DMS153 treated with DMSO at 0.1 percent for 48 hours (cell line): Measurements from ENCODE around the gene GCSAML.
"Not testable (repeated sequence)": the region's sequence is repeated elsewhere in the genome, so short reads cannot be mapped to it uniquely, and the experiment has no call there.

Experiments used
- DNase-seq: peaks from one replicate; lab custom pipeline; 2025; ENCODE audit not compliant: unreplicated experiment; lab: John Stamatoyannopoulos, UW

GCSAML gene

DNA sequence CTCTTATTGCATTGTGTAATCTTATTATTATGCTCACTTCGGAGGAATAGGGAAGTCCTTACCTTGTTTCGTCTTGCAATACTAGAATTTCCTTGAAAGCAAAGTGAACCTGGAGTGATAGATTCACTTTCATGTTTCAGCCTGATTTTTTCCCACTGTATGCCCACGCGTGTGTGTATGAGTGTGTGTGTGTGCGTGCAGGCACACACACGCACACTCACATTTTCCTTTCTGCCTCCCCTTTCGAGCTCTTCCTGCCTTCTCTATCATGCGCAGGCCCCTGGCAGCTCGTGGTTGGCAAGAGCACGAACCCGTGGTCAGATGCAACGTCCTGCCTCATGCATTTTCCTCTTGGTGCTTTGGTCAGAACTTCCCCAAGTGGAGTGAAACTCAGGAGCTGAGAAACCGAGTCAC lies at the start of gene GCSAML:
GCSAML (plus strand) TSS at position 366 of the 414 bp plus-strand sequence. CDS start 58 bp downstream, outside the sequence.
- no peak for DNase-seq

DNA sequence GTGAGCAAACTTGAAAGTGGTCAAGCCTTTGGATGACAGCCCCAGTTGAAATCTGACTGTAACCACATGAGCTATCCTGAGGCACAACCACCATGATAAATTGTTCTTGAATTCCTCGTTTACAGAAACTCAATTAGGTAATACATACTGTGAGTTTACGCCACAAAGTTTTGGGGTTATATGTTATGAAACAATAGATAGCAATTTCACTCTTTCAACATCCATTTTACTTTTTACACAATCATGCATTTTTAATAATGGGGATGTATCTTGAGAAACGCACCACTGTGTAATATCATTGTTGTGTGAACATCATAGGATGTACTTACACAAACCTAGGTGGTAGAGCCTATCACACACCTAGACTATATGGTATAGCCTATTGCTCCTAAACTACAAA lies 48.1 kb upstream of the GCSAML start:
- DNase-seq: no peak

- DNase-seq: no peak
Observed at GRCh38 chr1:247506831-247507230, 42.1 kb upstream of the GCSAML start.

DNA sequence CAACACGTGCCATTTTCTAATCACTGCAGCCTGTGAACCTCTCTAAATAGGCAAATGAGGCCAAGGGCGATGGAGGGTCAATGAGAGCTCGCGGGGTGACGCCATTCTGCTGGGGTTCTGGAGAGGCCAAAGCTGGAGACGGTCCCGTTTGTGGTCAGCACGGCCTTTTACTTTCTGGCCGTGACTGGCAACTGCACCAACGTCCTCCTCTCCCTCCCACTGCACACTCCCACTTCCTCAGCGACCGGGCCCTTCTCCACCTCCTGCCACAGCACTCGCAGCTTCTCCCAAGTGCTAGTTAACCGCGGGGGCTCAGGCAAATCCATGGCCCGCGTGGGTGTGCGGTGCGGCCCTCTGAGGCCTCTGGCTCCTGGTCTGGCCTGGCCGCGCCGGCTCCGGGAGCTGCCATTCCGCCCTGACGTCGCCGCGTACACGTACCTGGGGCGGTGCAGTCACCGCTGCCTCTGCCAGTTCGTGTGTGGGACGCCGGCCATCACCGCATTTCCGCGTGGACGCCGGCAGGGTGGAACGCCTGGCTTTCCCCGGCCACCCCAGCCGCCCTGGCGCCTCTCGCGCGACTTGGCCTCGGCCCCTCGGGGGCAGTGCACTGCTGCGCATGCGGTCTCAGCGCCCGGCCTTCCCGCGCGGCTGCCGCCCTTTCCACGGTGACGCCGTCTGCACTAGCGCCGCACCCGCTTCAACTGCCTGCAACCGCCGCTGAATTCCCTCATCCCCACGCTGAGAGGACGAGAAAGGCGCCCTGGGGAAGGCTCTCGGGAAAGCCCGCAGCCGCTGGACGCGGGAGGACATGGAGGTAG lies 30.9 kb upstream of the GCSAML start:
- no peak for DNase-seq

- no peak for DNase-seq
Observed at GRCh38 chr1:247518613-247518891, 30.4 kb upstream of the GCSAML start.

GRCh38 chr1:247521886-247522285 lies 27.0 kb upstream of the GCSAML start:
- not testable (repeated sequence) for DNase-seq

GRCh38 chr1:247528812-247529474 lies 20.0 kb upstream of the GCSAML start:
- no peak for DNase-seq

DNA sequence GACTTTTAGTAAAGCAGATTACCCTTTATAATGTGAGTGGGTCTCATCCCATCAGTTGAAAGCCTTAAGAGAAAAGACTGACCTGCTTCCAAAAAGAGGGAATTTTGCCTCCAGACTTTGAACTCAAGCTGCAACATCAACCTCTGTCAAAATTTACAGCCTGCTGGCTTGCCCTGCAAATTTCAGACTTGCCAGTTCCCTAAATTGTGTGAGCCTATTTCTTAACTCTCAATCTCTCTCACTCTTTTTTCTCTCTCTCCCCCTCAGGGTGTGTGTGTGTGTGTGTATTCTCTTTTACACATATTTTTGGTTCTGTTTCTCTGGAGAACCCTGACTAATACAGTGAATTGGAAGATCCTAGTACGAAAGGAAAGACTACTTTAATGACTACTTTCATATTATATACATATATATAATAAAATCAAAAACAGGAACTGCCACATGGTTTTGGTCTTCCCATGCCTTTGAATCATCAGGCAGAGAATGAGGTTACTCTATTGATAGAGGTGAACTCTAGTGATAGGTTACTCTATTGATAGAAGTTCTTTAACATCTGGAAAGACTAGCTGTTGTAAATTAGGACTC lies 19.1 kb upstream of the GCSAML start:
- no peak for DNase-seq

DNA sequence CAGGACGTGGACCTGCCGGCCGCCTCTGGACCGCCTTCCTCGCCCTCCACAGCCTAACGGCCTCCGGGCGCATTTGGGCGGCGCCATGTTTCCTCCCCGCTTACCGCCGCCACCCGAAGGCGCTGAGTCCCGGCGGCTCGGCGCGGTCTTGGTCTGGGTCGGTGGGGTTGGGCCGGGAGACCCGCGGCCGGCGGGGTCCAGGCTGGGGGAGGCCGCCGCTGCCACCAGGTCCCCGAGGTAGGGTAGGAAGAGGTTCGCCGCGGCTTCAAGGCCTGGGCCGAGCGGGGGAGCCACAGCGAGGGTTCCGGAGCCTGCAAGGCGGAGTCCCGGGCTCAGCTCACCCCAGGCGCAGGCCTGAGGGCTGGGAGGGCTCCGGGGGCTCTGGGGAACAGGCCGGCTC lies 18.1 kb upstream of the GCSAML start:
- DNase-seq: no peak

DNA sequence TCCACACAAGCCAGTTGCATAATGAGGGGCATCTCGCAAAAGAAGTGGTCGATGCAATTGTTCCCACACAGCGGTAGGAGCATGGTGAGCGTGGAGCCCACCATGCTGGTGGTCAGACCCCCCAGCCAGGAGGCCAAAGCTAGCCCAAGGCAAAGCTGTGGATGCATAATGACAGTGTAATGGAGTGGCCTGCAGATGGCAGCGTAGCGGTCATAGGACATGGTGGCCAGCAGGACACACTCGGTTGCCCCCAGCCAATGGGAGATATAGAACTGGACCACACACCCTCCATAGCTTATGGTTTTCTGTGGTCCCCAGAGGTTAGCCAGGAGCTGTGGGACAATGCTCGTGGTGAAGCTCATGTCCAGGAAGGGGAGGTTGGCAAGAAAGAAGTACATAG lies 17.0 kb upstream of the GCSAML start:
- no peak for DNase-seq

- DNase-seq: no peak
Observed at GRCh38 chr1:247535402-247535801, 13.5 kb upstream of the GCSAML start.

DNA sequence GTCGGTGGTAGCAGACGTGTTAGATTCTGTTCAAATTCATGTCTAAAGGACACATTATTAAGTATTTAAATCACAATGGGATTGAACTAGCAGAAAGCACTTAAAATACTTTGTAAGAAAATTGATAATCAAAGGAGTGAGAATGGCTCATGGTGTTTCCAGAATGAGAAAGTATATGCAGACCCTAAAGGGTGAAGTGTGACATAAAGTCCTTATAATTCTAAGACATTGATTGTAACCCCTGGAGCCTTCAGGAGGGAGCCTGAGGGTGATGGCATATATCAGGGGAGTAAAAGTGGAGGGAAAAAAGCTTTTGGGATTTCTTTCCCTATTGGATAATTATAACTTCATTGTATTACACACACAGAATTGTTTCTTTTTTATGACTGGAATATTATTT lies 12.6 kb upstream of the GCSAML start, which contains the start of gene OR2C3:
OR2C3 (minus strand) TSS at position 101 of the 400 bp plus-strand sequence. CDS start 3,929 bp downstream, outside the sequence.
- no peak for DNase-seq

GRCh38 chr1:247538561-247538960 lies 10.4 kb upstream of the GCSAML start:
- no peak for DNase-seq

DNA sequence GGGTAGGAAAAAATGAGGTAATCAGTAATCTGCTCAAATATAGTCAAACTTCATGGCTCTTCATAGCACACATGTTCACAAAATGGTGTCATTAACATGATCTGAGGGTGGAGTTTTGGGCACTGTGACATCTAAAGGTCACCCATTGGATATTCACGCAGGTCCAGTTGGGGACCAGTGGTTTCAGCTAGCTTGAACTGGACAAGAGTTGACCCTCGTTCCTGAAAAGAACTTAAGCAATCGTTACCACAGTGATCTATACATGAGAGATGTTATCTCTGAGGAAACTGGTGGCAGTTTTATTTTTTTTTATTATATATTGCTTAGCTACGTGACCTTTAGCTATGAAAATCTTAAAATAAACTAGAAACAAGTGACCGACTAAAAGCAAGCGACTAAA lies 9.7 kb upstream of the GCSAML start:
- DNase-seq: no peak

GRCh38 chr1:247540581-247540980 lies 8.4 kb upstream of the GCSAML start:
- no peak for DNase-seq

GRCh38 chr1:247542811-247543210 lies 6.1 kb upstream of the GCSAML start:
- no peak for DNase-seq

GRCh38 chr1:247548092-247548491 lies 842 bp upstream of the GCSAML start:
- no peak for DNase-seq

DNA sequence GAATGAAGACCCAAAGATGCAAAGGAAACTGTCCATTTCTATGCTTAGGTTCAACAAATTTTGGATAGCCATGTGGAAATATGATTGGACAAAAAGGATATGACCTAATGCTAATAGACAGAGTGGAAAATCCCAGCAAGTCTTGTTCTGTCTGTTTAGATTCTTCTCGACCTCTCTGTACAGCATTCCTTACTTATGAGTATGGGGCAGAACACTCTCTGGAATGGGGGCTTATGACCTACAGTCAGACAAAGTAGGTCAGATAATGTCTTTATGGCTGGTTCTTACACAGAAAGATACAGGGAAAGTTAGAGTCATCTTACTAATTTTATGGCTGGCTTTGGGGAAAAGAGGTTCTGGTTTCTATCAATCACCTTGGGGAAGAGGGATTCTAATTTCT lies 2.8 kb downstream of the GCSAML start:
- no peak for DNase-seq

- DNase-seq: no peak
Observed at GRCh38 chr1:247552231-247552630, 3.3 kb downstream of the GCSAML start.

DNA sequence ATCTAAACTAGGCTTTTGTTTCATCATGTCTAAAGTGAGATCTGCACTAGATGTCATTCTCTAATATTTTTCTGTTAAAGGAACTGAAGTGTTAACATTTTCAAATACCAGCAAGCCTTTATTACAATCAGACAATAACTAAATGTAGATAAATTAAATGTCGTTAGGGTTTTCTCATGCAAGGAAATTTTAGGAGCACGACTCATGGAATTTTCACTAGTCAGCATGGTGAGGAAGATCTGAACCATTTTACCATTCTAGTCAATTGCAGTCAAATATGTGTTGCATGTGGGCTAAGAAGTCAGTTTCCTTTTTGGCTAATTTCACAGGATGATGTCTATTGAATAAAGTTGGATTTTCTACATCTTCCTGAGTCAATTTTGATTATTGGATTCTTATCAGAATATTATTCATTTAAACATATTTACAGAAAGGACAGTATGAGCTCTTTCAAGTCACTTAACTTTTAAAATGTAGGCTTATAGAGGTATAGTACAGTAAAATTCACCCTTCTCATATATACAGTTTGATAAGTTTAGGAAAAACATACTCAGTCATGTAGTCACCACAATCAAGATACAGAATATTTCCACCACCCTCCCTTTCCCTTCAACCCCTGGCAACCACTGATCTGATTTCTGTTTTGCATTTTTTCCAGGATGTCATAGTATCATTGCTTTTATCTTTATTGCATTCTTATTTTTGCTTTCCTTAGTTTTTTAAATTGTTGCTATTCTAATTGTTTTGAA lies 9.2 kb downstream of the GCSAML start:
- DNase-seq: no peak

DNA sequence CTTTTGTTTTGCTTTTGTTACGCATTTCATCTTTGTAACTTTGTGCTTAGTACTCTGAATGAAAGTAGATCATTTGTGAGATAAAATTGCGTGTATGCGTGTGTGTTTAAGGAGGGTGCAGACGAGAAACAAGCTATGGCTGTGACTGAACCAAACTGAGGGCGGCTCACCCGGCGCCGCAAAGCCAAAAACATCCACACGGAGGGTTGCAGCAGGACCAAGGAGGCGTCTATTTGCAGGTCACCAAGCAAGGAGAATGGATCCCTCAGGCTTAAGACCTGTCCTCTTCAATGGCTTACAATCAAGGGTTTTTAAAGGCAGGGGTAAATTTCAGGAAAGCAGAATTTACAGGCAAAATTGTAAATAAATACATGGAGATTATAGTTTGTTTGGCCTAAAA lies 12.8 kb downstream of the GCSAML start:
- no peak for DNase-seq

GRCh38 chr1:247562198-247562597 lies 13.3 kb downstream of the GCSAML start:
- DNase-seq: no peak
